Subcutaneous adipose tissue (tissue), 4 donors: ENCODE data around the gene DLG2. TPM values are rescaled to one million over a fixed set of nuclear protein-coding genes. Genes with fewer than 3 reads are reported as not detected.

ENCODE experiments used
- total RNA-seq, 4 donors: library from RNA; depleted of rRNA; stranded (reverse); fragments of >200 nt; gene quantifications; one replicate each; pipeline ENCODE4 v1.1.0, GENCODE V29; 2016
- TF ChIP-seq, protein P1 (sequence below): fragments of 450-650 bp; IDR thresholded peaks from one replicate; pipeline ENCODE4 v1.5.1; 2016; ENCODE audit warnings: low read depth, mild to moderate bottlenecking, control low read depth, antibody characterized with exemption, moderate library complexity

Gene DLG2
- total RNA-seq, 4 donors from 2014 or later: 3.6 to 7.0 (median 6.1) TPM

GRCh38 chr11:84255483-84255882 is 1371.7 kb downstream of the DLG2 start:
- TF ChIP-seq, protein P1, sequence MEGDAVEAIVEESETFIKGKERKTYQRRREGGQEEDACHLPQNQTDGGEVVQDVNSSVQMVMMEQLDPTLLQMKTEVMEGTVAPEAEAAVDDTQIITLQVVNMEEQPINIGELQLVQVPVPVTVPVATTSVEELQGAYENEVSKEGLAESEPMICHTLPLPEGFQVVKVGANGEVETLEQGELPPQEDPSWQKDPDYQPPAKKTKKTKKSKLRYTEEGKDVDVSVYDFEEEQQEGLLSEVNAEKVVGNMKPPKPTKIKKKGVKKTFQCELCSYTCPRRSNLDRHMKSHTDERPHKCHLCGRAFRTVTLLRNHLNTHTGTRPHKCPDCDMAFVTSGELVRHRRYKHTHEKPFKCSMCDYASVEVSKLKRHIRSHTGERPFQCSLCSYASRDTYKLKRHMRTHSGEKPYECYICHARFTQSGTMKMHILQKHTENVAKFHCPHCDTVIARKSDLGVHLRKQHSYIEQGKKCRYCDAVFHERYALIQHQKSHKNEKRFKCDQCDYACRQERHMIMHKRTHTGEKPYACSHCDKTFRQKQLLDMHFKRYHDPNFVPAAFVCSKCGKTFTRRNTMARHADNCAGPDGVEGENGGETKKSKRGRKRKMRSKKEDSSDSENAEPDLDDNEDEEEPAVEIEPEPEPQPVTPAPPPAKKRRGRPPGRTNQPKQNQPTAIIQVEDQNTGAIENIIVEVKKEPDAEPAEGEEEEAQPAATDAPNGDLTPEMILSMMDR: no peak

DNA sequence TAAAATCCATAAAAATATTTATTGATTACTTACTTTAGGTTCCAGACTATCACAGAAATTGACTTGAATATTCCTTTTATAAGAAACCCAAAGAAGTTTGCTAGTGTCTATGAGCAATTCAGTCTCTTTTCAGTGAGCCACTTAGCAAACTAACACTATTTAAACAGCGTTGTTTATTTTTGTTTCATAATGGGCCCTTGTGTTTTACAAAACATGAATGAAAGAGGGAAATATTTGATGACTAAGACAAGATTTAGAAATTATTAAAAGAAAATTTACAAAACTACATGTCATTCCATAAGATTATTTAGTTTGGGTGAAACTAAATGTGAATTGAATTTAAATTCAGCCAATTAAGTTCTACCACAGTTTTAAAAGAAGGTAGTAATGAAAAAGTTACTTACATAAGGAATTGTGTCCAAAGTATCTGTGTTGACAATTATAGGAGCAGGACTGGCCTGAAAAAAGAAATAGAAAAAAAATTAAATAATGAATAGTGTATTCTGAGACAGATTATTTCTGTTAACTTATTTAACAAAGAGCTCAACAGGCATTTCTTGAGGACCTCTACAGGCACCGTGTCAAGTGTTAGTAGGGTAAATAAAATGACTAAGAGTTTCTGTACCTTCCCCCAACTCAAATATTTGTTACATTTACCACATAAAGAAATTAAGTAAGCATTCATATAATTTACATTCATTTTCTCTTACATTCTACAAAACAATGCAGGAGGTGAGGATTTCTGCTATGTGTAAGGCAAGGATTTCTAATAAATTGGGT is 1376.1 kb downstream of the DLG2 start:
- TF ChIP-seq, protein P1: no peak

GRCh38 chr11:84249344-84250135 is 1377.6 kb downstream of the DLG2 start:
- TF ChIP-seq, protein P1: no peak

DNA sequence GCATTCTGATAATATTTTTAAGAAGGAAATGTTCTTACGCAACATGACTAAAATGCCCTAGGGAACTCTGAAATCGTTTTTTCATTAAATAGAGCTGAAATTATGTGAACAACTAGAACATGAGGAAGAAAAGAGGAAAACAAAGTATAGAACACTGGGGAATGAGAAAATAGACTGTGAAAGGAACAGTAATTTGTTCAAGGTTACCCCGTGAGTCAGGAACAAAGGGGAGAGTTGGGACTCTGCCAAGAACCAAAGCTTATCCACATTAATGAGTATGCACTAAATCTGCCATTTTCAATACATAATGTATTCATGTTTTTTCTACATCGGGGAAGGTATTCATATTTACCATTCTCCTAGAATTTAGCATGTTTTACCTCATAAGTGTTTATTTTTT is 1379.2 kb downstream of the DLG2 start:
- TF ChIP-seq, protein P1: no peak

DNA sequence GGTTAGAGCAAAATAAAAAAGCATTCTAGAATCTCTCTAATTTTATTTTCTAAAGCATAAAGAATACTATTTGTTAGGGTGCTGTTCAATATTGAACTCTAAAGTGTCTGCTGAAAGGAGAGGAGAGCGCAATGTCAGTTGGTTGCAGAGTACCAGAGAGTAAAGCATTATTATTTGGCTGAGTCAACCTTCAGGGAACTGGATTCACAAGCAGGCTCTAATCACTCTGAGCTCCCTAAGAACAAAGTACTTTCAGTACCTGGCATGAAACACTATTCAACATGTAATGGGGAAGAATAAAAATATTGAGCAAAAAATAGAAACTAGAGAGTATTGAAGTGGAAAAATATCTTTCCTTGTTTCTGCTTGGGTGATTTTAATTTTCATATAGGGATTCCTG is 1380.0 kb downstream of the DLG2 start:
- TF ChIP-seq, protein P1: no peak

DNA sequence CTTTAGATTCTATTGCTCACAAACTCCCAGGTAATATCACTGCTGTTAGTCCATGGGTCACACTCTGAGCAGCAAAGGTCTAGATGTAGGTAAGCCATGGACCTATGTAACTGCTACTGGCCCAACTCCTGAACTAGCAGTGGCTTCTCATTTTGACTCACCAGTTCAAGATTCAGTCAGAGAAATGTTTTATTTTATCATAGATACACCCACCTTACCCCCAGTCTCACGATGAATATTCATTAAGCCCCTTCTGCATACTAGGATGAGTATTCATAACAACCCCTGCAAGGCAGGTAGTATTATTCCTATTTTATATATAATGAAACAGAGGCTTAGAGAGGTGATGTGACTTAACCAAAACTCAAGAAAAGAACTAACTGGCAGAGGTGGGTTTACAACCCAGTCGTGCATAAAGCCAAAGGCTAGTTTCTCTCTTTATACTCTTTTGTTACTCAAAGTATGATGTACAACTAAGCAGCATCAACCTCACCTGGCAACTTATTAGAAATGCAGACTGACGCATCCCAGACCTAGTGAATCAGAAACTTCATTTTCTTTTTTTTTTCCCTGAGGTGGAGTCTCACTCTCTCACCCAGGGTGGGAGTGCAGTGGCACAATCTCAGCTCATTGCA is 1383.4 kb downstream of the DLG2 start:
- TF ChIP-seq, protein P1: no peak
